Measurements from ENCODE around the gene LIG1. TPM values are rescaled to one million over a fixed set of nuclear protein-coding genes. Genes with fewer than 3 reads are reported as not detected.

The LIG1 gene
- total and polyA plus RNA-seq, 9 of the 15 experiments (the other 6 are each of a cell fraction or from before 2014, with no cell fraction given) = 9.6 to 114 (median 71.1) TPM

GRCh38 chr19:48110350-48110966 is 59.7 kb downstream of the LIG1 start, which contains the start of gene PLA2G4C (continued):
- TF ChIP-seq ATF3 (IDR thresholded peaks at IDR 0.05) (peak; percentile 74), ATF3 (CRISPR knock-in tag; conservative IDR thresholded peaks at IDR 0.05) (no peak), ZBTB49 (CRISPR knock-in tag; IDR thresholded peaks at IDR 0.05; ENCODE audit: borderline replicate concordance) (no peak), XRCC5 (IDR thresholded peaks at IDR 0.05; ENCODE audit: low read depth, low read length) (no peak), USF2 (CRISPR knock-in tag; IDR thresholded peaks at IDR 0.05) (peak; percentile 73), SIN3A (IDR thresholded peaks at IDR 0.05; ENCODE audit: borderline replicate concordance in 2 of 2, control insufficient read depth in 1 of 2, low read depth in 2 of 2, low read length in 2 of 2) (peak in 1 of 2 experiments; percentile 33; a peak in 1 of 4 replicates), PCBP2 (IDR thresholded peaks at IDR 0.05; ENCODE audit: low read depth, low read length, poor library complexity, severe bottlenecking) (no peak), HDAC1 (IDR thresholded peaks at IDR 0.05) (peak in 1 of 2 experiments; percentile 52; a peak in 2 of 4 replicates), HINFP (tag; conservative IDR thresholded peaks at IDR 0.05; ENCODE audit: low read depth) (no peak), PML (IDR thresholded peaks at IDR 0.05; ENCODE audit: low read length) (no peak), DPF2 (IDR thresholded peaks at IDR 0.05) (0 out of 2 replicates have a peak, but pooled peaks have one; percentile 24), ZFP91 (CRISPR knock-in tag; IDR thresholded peaks at IDR 0.05) (peak; percentile 86), NR1H2 (CRISPR knock-in tag; IDR thresholded peaks at IDR 0.05) (no peak), IFI16 (CRISPR knock-in tag; IDR thresholded peaks at IDR 0.05) (no peak), ILK (tag; IDR thresholded peaks at IDR 0.05; ENCODE audit: borderline replicate concordance, low read depth) (no peak), ZNF274 (IDR thresholded peaks at IDR 0.05; ENCODE audit: borderline replicate concordance, low read depth, low read length) (no peak), PHF8 (IDR thresholded peaks at IDR 0.05; ENCODE audit: borderline replicate concordance, low read length) (peak; percentile 42; the same call in 1 of the 2 replicates), MEF2D (tag; conservative IDR thresholded peaks at IDR 0.05; ENCODE audit: low read depth) (peak; percentile 74), ZNF121 (CRISPR knock-in tag; conservative IDR thresholded peaks at IDR 0.05) (no peak)

Data from K562 (cell line).